ENCODE data around the gene LRCH3. TPM values are rescaled to one million over a fixed set of nuclear protein-coding genes. Genes with fewer than 3 reads are reported as not detected.

The LRCH3 gene
- total and polyA plus RNA-seq, 4 donors, result 15.4 to 104 (median 47.2) TPM

GRCh38 chr3:197795200-197795599 lies 4.1 kb downstream of the LRCH3 start:
- Histone ChIP-seq H3K4me3 (ENCODE audit: low read length in 2 of 2) (no peak overlapping the region), H3K4me1 (ENCODE audit: control insufficient read depth in 1 of 2, insufficient read depth in 2 of 2, low read length in 2 of 2) (peaks cover 3 to 7% of the 10 kb centered on the region in 2 donors), H3K27me3 (ENCODE audit: control insufficient read depth in 1 of 2, insufficient read depth in 2 of 2, low read length in 1 of 2) (no peaks in the 10 kb centered on the region), H3K36me3 (ENCODE audit: control insufficient read depth in 1 of 2, insufficient read depth in 2 of 2, low read length in 1 of 2) (no peaks in the 10 kb centered on the region), H3K9me3 (ENCODE audit: control insufficient read depth, low read length) (no peaks in the 10 kb centered on the region), H3K27ac (ENCODE audit: low read depth in 1 of 2, low read length in 2 of 2) (peak overlapping the region in 1 of 2 donors; percentile 60)
- DNase-seq, result no peak
- WGBS, 2 donors, result 97 to 100% methylated on average over 1 of the region's 1 CpG
- intact Hi-C loops (cut with DNase I), result no loop called here
- ATAC-seq (ENCODE audit: low FRiP score), result no peak

GRCh38 chr3:197796087-197796486 lies 5.0 kb downstream of the LRCH3 start:
- H3K4me1 ChIP-seq (ENCODE audit: control insufficient read depth in 1 of 2, insufficient read depth in 2 of 2, low read length in 2 of 2), result peaks cover 3 to 9% of the 10 kb centered on the region in 2 donors
- no peaks in the 10 kb centered on the region for H3K9me3 ChIP-seq (ENCODE audit: control insufficient read depth, low read length)
- intact Hi-C loops (cut with DNase I), result no loop called here
- ATAC-seq (ENCODE audit: low FRiP score) (no peak), DNase-seq (no peak)
- 39 to 41% methylated on average over 4 of the region's 4 CpGs for WGBS, 2 donors
- no peaks in the 10 kb centered on the region for H3K27me3 ChIP-seq (ENCODE audit: control insufficient read depth in 1 of 2, insufficient read depth in 2 of 2, low read length in 1 of 2)
- no peak overlapping the region for H3K27ac ChIP-seq (ENCODE audit: low read depth in 1 of 2, low read length in 2 of 2)
- H3K36me3 ChIP-seq (ENCODE audit: control insufficient read depth in 1 of 2, insufficient read depth in 2 of 2, low read length in 1 of 2), result no peaks in the 10 kb centered on the region
- no peak overlapping the region for H3K4me3 ChIP-seq (ENCODE audit: low read length in 2 of 2)

- DNase-seq (no peak), ATAC-seq (ENCODE audit: low FRiP score) (no peak)
- Histone ChIP-seq H3K27me3 (ENCODE audit: control insufficient read depth in 1 of 2, insufficient read depth in 2 of 2, low read length in 1 of 2) (no peaks in the 10 kb centered on the region), H3K4me3 (ENCODE audit: low read length in 2 of 2) (peak overlapping the region; percentile 7 to 16), H3K27ac (ENCODE audit: low read depth in 1 of 2, low read length in 2 of 2) (peak overlapping the region; percentile 3 to 26), H3K9me3 (ENCODE audit: control insufficient read depth, low read length) (no peaks in the 10 kb centered on the region), H3K4me1 (ENCODE audit: control insufficient read depth in 1 of 2, insufficient read depth in 2 of 2, low read length in 2 of 2) (peaks cover 6 to 9% of the 10 kb centered on the region in 2 donors), H3K36me3 (ENCODE audit: control insufficient read depth in 1 of 2, insufficient read depth in 2 of 2, low read length in 1 of 2) (no peaks in the 10 kb centered on the region)
- intact Hi-C loops (cut with DNase I), result no loop called here
- 2 to 9% methylated on average over 3 of the region's 3 CpGs for WGBS, 2 donors
Measured at GRCh38 chr3:197798863-197799262, 7.8 kb downstream of the LRCH3 start.

- ATAC-seq (ENCODE audit: low FRiP score) (no peak), DNase-seq (no peak)
- H3K4me3 ChIP-seq (ENCODE audit: low read length in 2 of 2), result no peak overlapping the region
- WGBS, 2 donors, result 15 to 31% methylated on average over 3 of the region's 3 CpGs
- intact Hi-C loops (cut with DNase I), result loop anchor here in 1 of 2 donors (10.0 kb wide), 1 partner anchor 46 kb away; no protein-coding TSS in a partner anchor
- H3K27me3 ChIP-seq (ENCODE audit: control insufficient read depth in 1 of 2, insufficient read depth in 2 of 2, low read length in 1 of 2), result no peaks in the 10 kb centered on the region
- no peaks in the 10 kb centered on the region for H3K9me3 ChIP-seq (ENCODE audit: control insufficient read depth, low read length)
- H3K4me1 ChIP-seq (ENCODE audit: control insufficient read depth in 1 of 2, insufficient read depth in 2 of 2, low read length in 2 of 2), result peaks cover 4 to 6% of the 10 kb centered on the region in 2 donors
- no peak overlapping the region for H3K27ac ChIP-seq (ENCODE audit: low read depth in 1 of 2, low read length in 2 of 2)
- no peaks in the 10 kb centered on the region for H3K36me3 ChIP-seq (ENCODE audit: control insufficient read depth in 1 of 2, insufficient read depth in 2 of 2, low read length in 1 of 2)
Measured at GRCh38 chr3:197800379-197800778, 9.3 kb downstream of the LRCH3 start.

GRCh38 chr3:197801891-197802778 lies 11.1 kb downstream of the LRCH3 start:
- Histone ChIP-seq H3K27ac (ENCODE audit: low read depth in 1 of 2, low read length in 2 of 2) (no peak overlapping the region), H3K4me1 (ENCODE audit: control insufficient read depth in 1 of 2, insufficient read depth in 2 of 2, low read length in 2 of 2) (peaks cover 3 to 6% of the 10 kb centered on the region in 2 donors), H3K4me3 (ENCODE audit: low read length in 2 of 2) (no peak overlapping the region), H3K36me3 (ENCODE audit: control insufficient read depth in 1 of 2, insufficient read depth in 2 of 2, low read length in 1 of 2) (no peaks in the 10 kb centered on the region), H3K9me3 (ENCODE audit: control insufficient read depth, low read length) (no peaks in the 10 kb centered on the region), H3K27me3 (ENCODE audit: control insufficient read depth in 1 of 2, insufficient read depth in 2 of 2, low read length in 1 of 2) (no peaks in the 10 kb centered on the region)
- ATAC-seq (ENCODE audit: low FRiP score), result no peak
- DNase-seq, result no peak
- 54 to 57% methylated on average over 8 of the region's 8 CpGs for WGBS, 2 donors
- intact Hi-C loops (cut with DNase I), result loop anchor here in 1 of 2 donors (10.0 kb wide), 1 partner anchor 47 kb away; no protein-coding TSS in a partner anchor

- Histone ChIP-seq H3K27ac (ENCODE audit: low read depth in 1 of 2, low read length in 2 of 2) (no peak overlapping the region), H3K9me3 (ENCODE audit: control insufficient read depth, low read length) (no peaks in the 10 kb centered on the region), H3K36me3 (ENCODE audit: control insufficient read depth in 1 of 2, insufficient read depth in 2 of 2, low read length in 1 of 2) (no peaks in the 10 kb centered on the region), H3K27me3 (ENCODE audit: control insufficient read depth in 1 of 2, insufficient read depth in 2 of 2, low read length in 1 of 2) (no peaks in the 10 kb centered on the region), H3K4me1 (ENCODE audit: control insufficient read depth in 1 of 2, insufficient read depth in 2 of 2, low read length in 2 of 2) (peaks cover 2 to 6% of the 10 kb centered on the region in 2 donors), H3K4me3 (ENCODE audit: low read length in 2 of 2) (no peak overlapping the region)
- ATAC-seq (ENCODE audit: low FRiP score) (no peak), DNase-seq (no peak)
- intact Hi-C loops (cut with DNase I), result loop anchor here in 1 of 2 donors (10.0 kb wide), 1 partner anchor 48 kb away; no protein-coding TSS in a partner anchor
- WGBS, 2 donors, result 93 to 95% methylated on average over 3 of the region's 3 CpGs
Measured at GRCh38 chr3:197802779-197803459, 11.9 kb downstream of the LRCH3 start.

- Histone ChIP-seq H3K9me3 (ENCODE audit: control insufficient read depth, low read length) (no peaks in the 10 kb centered on the region), H3K27ac (ENCODE audit: low read depth in 1 of 2, low read length in 2 of 2) (no peak overlapping the region), H3K36me3 (ENCODE audit: control insufficient read depth in 1 of 2, insufficient read depth in 2 of 2, low read length in 1 of 2) (no peaks in the 10 kb centered on the region), H3K4me1 (ENCODE audit: control insufficient read depth in 1 of 2, insufficient read depth in 2 of 2, low read length in 2 of 2) (peaks cover 8% of the 10 kb centered on the region in 2 donors), H3K4me3 (ENCODE audit: low read length in 2 of 2) (no peak overlapping the region), H3K27me3 (ENCODE audit: control insufficient read depth in 1 of 2, insufficient read depth in 2 of 2, low read length in 1 of 2) (no peaks in the 10 kb centered on the region)
- WGBS, 2 donors, result 82 to 83% methylated on average over 4 of the region's 4 CpGs
- intact Hi-C loops (cut with DNase I), result loop anchor here in 1 of 2 donors (10.0 kb wide), 1 partner anchor 50 kb away; no protein-coding TSS in a partner anchor
- DNase-seq (no peak), ATAC-seq (ENCODE audit: low FRiP score) (no peak)
Measured at GRCh38 chr3:197804511-197804910, 13.5 kb downstream of the LRCH3 start.

- peak overlapping the region; percentile 93 to 97 for H3K27ac ChIP-seq (ENCODE audit: low read depth in 1 of 2, low read length in 2 of 2)
- DNase-seq, result no peak
- peaks cover 5 to 6% of the 10 kb centered on the region in 2 donors for H3K4me1 ChIP-seq (ENCODE audit: control insufficient read depth in 1 of 2, insufficient read depth in 2 of 2, low read length in 2 of 2)
- H3K4me3 ChIP-seq (ENCODE audit: low read length in 2 of 2), result no peak overlapping the region
- intact Hi-C loops (cut with DNase I), result loop anchor here in 1 of 2 donors (10.0 kb wide), 1 partner anchor 53 kb away; no protein-coding TSS in a partner anchor
- WGBS, 2 donors, result 45% methylated on average over 4 of the region's 4 CpGs
- ATAC-seq (ENCODE audit: low FRiP score), result no peak
- no peaks in the 10 kb centered on the region for H3K27me3 ChIP-seq (ENCODE audit: control insufficient read depth in 1 of 2, insufficient read depth in 2 of 2, low read length in 1 of 2)
- H3K9me3 ChIP-seq (ENCODE audit: control insufficient read depth, low read length), result no peaks in the 10 kb centered on the region
- no peaks in the 10 kb centered on the region for H3K36me3 ChIP-seq (ENCODE audit: control insufficient read depth in 1 of 2, insufficient read depth in 2 of 2, low read length in 1 of 2)
Measured at GRCh38 chr3:197807969-197808587, 17.0 kb downstream of the LRCH3 start.

All from aorta (tissue), 5 donors.